Amniotic stem cell (primary cell): ENCODE results near the gene GRHL1.

Source experiments
- DNase-seq: peaks from one replicate; lab custom pipeline; 2025; lab: John Stamatoyannopoulos, UW

The GRHL1 gene

GRCh38 chr2:9949239-9949991 lies 2.1 kb upstream of the GRHL1 start:
- DNase-seq: no peak

GRCh38 chr2:9949992-9950520 lies 1.4 kb upstream of the GRHL1 start:
- no peak for DNase-seq

GRCh38 chr2:9950521-9951271 lies 797 bp upstream of the GRHL1 start:
- no peak for DNase-seq

- DNase-seq: no peak
Measured at GRCh38 chr2:9951272-9951521, 296 bp upstream of the GRHL1 start.

GRCh38 chr2:9952286-9952737 lies 819 bp downstream of the GRHL1 start:
- no peak for DNase-seq

- DNase-seq: no peak
Measured at GRCh38 chr2:9952856-9953503, 1.5 kb downstream of the GRHL1 start.

GRCh38 chr2:9954136-9954535 lies 2.6 kb downstream of the GRHL1 start:
- DNase-seq: no peak

GRCh38 chr2:9958057-9958456 lies 6.6 kb downstream of the GRHL1 start:
- no peak for DNase-seq

GRCh38 chr2:9959262-9959661 lies 7.8 kb downstream of the GRHL1 start:
- DNase-seq: no peak

GRCh38 chr2:9961013-9961412 lies 9.5 kb downstream of the GRHL1 start:
- no peak for DNase-seq

GRCh38 chr2:9964334-9964980 lies 13.0 kb downstream of the GRHL1 start:
- DNase-seq: no peak

- no peak for DNase-seq
Measured at GRCh38 chr2:9965119-9965822, 13.8 kb downstream of the GRHL1 start.

GRCh38 chr2:9966491-9967022 lies 15.1 kb downstream of the GRHL1 start:
- no peak for DNase-seq

GRCh38 chr2:9967053-9967775 lies 15.7 kb downstream of the GRHL1 start:
- DNase-seq: no peak

- DNase-seq: no peak
Measured at GRCh38 chr2:9968553-9969497, 17.3 kb downstream of the GRHL1 start.

- no peak for DNase-seq
Measured at GRCh38 chr2:9970200-9971044, 18.9 kb downstream of the GRHL1 start.

- no peak for DNase-seq
Measured at GRCh38 chr2:9971105-9971818, 19.8 kb downstream of the GRHL1 start.

- no peak for DNase-seq
Measured at GRCh38 chr2:9971890-9972289, 20.4 kb downstream of the GRHL1 start.
